ENCODE measurements around the gene PRCD. TPM values are rescaled to one million over a fixed set of nuclear protein-coding genes. Genes with fewer than 3 reads are reported as not detected.
"Not testable (repeated sequence)": the region's sequence is repeated elsewhere in the genome, so short reads cannot be mapped to it uniquely, and the experiment has no call there.

Gene PRCD
- polyA plus RNA-seq, 3 donors = 3.0 to 6.0 (median 3.9) TPM

- DNase-seq (ENCODE audit: extremely low read depth in 1 of 11, low read depth in 9 of 11, low spot score in 4 of 11) = no peak
Measured at GRCh38 chr17:76561799-76562268, 22.0 kb downstream of the PRCD start.

GRCh38 chr17:76562734-76563148, 22.9 kb downstream of the PRCD start:
- DNase-seq (ENCODE audit: extremely low read depth in 1 of 11, low read depth in 9 of 11, low spot score in 4 of 11) = no peak

DNA sequence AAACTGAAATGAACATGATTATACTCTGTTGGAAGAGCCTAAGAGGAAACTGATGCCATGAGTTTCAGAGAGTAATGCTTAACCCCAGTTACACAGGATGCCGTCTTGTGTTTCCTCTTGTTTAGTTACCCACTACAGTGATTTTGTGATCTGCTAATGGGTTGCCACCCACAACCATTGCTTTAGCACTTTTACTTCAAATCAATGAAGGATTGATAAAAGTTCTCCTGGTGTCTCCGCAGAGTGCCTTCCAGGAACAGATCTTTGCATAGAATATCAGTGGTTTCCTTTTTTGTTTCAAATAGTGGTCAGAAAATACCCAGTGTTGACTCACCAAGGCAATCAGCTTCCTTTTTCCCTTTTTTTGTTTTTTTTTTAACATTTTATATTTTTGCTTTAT, 23.5 kb downstream of the PRCD start:
- not testable (repeated sequence) for DNase-seq (ENCODE audit: extremely low read depth in 1 of 11, low read depth in 9 of 11, low spot score in 4 of 11)

GRCh38 chr17:76564991-76565727, 25.3 kb downstream of the PRCD start:
- DNase-seq (ENCODE audit: extremely low read depth in 1 of 11, low read depth in 9 of 11, low spot score in 4 of 11) = not testable (repeated sequence)

DNA sequence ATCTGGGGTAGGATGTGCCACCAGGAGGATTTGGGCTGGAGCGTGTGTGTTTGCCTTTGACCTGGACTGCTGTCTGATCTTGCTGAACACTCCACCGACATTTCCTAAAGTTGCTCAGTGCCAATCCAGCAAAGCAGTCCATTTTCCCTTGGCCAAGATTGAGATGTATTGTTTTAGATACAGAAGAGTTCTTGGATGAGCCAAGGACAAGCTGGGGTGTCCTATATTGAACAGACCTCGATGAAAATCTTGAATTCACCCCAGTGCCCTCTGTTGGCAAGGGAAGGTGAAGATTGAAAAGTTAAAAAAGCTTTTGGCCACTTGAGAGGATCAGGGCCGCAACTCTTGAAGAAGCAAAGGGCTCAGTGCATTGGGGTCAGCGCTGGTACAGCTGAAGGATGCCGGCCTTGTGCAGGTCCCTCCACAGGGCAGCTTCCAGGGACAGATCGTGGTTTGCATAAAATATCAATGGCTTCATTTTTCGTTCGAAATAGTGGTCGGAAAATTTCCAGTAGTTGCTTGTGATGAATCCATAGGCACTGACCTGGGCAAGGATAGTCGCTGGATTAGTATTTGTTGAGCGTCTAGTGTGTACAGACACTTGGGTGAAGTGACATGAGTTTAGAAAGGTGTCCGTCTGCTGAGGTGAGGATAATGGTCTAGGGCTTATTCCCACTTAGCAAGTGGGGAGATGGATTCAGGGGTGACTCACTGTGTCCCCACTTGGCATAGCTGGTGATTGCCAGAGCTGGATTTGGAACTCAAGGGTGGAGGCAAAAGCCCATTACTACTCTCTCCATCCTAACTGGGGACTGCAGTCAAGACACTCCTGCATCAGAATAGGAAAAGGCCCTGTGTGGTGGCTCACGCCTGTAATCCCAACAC, 26.1 kb downstream of the PRCD start:
- DNase-seq (ENCODE audit: extremely low read depth in 1 of 11, low read depth in 9 of 11, low spot score in 4 of 11) = no peak

GRCh38 chr17:76566613-76566943, 26.7 kb downstream of the PRCD start:
- no peak for DNase-seq (ENCODE audit: extremely low read depth in 1 of 11, low read depth in 9 of 11, low spot score in 4 of 11)

DNA sequence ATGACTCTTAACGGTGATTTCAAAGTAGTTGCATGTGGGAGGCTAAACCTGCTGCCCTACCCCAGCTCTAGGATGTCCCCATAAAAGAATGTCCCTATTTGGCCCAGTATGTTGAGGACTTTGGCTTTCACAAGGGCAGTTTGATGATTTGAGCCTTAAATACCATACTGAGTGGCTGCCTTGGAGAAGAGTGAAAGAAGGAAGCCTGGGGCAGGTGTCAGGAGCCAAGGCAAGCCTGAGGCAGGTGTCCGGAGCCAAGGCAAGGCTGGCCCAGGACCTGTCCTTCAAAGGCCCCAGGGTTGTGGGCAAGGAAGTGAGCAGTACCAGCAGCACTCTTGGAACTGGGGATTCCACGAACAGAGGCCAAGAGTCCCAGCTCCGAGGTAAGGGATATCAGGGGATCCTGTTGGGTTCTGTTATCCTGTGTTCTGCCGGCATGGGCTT, 27.2 kb downstream of the PRCD start:
- no peak for DNase-seq (ENCODE audit: extremely low read depth in 1 of 11, low read depth in 9 of 11, low spot score in 4 of 11)

GRCh38 chr17:76567634-76568432, 28.0 kb downstream of the PRCD start:
- DNase-seq (ENCODE audit: extremely low read depth in 1 of 11, low read depth in 9 of 11, low spot score in 4 of 11) = no peak

DNA sequence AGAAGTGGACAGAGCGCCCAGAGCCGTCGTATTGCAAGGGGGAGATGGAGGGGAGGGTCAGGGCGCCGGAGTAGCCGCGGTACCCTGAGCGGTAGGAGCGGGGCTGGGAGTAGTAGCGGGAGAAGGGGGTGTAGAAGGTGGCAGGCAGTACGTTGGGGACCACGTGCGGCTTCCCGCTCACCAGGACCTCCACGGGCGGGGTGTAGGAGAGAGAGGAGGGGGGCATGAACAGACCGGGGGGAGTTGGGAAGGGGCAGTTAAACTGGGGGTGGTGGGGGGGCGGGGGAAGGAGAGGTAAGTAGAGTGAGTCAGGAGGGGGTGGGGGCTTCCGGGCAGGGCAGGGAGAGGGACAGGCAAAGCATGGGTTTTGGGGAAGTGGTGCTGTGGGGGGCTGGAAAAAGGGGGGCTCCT, 29.0 kb downstream of the PRCD start:
- DNase-seq (ENCODE audit: extremely low read depth in 1 of 11, low read depth in 9 of 11, low spot score in 4 of 11) = no peak

- no peak for DNase-seq (ENCODE audit: extremely low read depth in 1 of 11, low read depth in 9 of 11, low spot score in 4 of 11)
Measured at GRCh38 chr17:76569607-76570279, 29.9 kb downstream of the PRCD start.

GRCh38 chr17:76570457-76570856, 30.6 kb downstream of the PRCD start:
- no peak for DNase-seq (ENCODE audit: extremely low read depth in 1 of 11, low read depth in 9 of 11, low spot score in 4 of 11)

GRCh38 chr17:76570877-76571471, 31.1 kb downstream of the PRCD start:
- DNase-seq (ENCODE audit: extremely low read depth in 1 of 11, low read depth in 9 of 11, low spot score in 4 of 11) = no peak

GRCh38 chr17:76572201-76572910, 32.5 kb downstream of the PRCD start:
- no peak for DNase-seq (ENCODE audit: extremely low read depth in 1 of 11, low read depth in 9 of 11, low spot score in 4 of 11)

GRCh38 chr17:76573096-76573495, 33.3 kb downstream of the PRCD start:
- DNase-seq (ENCODE audit: extremely low read depth in 1 of 11, low read depth in 9 of 11, low spot score in 4 of 11) = no peak

GRCh38 chr17:76574166-76574565, 34.3 kb downstream of the PRCD start:
- no peak for DNase-seq (ENCODE audit: extremely low read depth in 1 of 11, low read depth in 9 of 11, low spot score in 4 of 11)

GRCh38 chr17:76575570-76575969, 35.7 kb downstream of the PRCD start:
- no peak for DNase-seq (ENCODE audit: extremely low read depth in 1 of 11, low read depth in 9 of 11, low spot score in 4 of 11)

GRCh38 chr17:76576189-76576588, 36.3 kb downstream of the PRCD start:
- DNase-seq (ENCODE audit: extremely low read depth in 1 of 11, low read depth in 9 of 11, low spot score in 4 of 11) = no peak

DNA sequence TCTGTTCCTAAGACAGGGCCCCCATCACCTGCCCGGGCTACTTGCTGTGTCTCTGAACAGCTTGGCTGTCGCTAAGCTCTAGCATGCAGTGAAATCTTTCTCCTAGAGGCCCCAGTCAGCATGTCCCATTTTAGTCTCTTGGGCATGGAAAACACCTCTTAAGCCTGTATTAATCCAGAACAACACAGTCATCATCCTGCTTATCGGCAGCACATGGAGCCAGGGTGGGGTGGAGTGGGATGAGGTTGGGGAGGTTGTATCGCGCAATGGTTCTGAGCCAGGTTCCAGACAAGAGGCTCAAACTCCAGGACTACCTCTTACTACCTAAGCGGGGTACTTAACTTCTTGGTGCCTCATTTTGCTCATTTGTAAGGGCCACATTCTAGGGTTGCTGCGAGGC, 38.0 kb downstream of the PRCD start:
- DNase-seq (ENCODE audit: extremely low read depth in 1 of 11, low read depth in 9 of 11, low spot score in 4 of 11) = no peak

Measured in renal cortex interstitium (tissue), 11 donors.